HG02943 (cell line): ENCODE data around the gene GAPT.

Experiments
- ATAC-seq: cut with Tn5 transposase; IDR thresholded peaks from one replicate; pipeline ENCODE4 v1.9.1; 2021; ENCODE audit warnings: mild to moderate bottlenecking, low read depth, moderate library complexity; ENCODE audit not compliant: unreplicated experiment

GAPT gene

DNA sequence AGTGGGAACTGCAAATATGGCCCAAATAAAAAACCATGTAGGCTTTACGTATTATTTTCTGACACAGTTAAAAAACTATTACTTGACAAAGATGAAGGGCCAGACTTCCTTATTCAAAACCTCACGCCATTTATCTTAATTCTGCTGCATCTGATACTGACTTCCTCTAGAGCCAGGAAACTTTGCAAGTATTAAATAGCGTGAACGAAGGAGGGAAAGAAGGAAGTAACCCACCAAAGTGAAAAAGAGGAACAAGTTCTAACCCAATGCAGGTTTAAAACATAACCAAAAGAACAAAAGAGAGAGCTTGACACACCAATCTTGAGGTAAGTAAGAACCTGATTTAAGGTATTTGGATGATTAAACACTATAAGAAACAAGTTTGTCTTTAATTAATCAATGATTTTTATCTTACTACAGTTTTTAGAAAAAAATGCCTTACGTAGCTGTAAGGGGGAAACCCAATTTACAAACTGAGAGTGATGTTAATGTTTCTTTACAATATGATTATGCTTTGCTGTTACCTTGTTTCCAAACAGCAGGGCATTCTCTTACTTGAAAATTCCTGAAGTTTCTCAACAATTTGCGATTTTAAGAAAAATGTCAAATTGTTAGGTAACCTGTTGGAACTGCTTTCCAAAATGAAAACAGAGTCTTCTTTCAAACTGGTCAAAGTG is at the start of gene GAPT:
GAPT (plus strand) TSS at position 220 of the 677 bp plus-strand sequence. CDS start 3,102 bp downstream, outside the sequence.
- peak; percentile 78 for ATAC-seq

DNA sequence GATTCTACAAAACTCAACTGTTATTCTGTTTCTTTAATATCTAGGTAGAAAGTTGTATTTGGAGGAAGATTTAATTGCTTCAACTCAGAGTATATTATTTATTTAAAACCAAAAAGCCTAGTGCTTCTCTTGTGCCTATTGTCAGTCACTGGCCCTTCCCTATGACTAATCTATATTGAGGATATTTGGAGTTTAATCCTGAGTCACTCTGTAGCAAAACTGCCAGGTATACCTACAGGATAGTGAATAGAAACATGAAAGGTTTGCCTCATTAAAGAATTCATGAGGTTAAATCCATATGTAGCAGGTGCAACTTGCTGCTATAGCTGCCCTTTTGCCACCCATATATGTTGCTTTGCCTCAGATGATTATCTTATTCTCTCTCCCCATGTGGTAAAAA is 46.4 kb upstream of the GAPT start:
- no peak for ATAC-seq

GRCh38 chr5:58446024-58446423 is 45.2 kb upstream of the GAPT start:
- no peak for ATAC-seq

DNA sequence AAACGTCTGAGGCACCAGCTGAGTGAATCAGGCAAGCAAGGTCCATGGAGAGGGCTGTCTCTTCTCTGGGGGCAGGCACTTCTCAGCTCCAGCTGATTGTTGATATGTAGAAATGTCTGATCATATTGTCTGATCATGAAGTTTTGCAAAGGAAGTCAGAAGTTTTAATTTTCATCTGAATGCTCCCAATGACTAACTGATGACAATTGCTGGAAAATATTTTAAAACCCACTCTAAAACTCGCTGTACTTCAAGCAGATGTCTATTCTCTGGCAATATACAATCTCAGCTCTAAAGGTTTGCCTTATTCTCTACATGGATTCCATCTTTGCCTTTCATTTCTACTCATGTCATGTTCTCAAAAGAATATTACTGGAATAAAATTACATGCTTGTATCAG is 44.0 kb upstream of the GAPT start:
- no peak for ATAC-seq

DNA sequence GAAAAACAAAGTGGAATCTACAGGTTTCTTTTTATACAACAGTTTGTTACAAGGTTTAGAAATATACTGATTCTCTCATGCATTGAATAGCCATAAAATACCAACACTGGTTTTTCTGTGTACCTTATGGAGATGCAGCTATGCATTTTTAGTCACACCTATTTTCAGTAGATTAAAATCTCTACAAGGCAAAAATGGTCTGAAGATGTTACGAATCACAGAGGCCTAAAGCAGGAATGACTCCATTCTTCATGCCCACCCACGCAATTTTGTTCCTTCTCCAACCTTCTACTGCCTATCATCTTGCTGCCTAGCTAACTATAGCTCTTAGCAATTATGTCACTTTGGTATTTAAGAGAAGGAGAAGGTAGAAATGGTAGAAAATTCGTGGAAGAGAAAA is 41.2 kb upstream of the GAPT start:
- no peak for ATAC-seq

DNA sequence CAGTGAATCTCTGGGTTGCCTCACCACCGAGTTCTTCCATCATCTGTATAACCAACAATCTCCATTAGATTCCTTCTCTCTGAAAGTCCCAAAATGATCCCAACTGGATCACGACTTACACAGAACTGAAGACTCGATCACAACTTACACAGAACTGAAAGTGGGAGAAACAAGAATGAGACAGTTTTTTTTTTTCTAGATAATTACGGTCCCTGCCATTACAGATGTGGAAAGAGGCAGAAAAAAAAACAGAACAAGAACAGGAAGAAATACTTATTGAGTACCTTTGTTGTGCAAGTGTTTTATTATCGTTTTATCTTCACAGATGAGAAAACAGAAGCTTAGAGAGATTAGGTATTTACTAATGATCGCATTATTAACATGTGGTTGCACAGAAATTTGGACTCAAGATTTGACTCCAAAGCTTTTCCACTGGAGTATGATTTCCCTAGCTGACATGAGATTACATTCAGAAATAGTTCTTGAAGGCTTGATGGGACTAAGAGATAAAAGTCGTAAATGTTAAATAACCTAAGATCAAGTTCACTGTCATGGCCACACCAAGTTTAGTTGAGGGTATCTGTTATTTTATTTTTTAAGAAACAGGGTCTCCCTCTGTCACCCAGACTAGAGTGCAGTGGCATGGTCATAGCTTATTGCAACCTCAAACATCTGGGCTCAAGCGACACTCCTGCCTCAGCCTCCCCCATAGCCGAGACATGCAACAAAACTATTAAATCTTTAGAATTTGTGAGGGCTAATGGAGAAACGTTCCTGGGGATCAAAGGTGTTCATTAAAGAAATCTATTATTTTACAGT is 40.2 kb upstream of the GAPT start:
- ATAC-seq: no peak

- ATAC-seq: no peak
Measured at GRCh38 chr5:58451732-58452565, 39.3 kb upstream of the GAPT start.

- no peak for ATAC-seq
Measured at GRCh38 chr5:58452566-58453258, 38.5 kb upstream of the GAPT start.

GRCh38 chr5:58453306-58453705 is 37.9 kb upstream of the GAPT start:
- no peak for ATAC-seq

DNA sequence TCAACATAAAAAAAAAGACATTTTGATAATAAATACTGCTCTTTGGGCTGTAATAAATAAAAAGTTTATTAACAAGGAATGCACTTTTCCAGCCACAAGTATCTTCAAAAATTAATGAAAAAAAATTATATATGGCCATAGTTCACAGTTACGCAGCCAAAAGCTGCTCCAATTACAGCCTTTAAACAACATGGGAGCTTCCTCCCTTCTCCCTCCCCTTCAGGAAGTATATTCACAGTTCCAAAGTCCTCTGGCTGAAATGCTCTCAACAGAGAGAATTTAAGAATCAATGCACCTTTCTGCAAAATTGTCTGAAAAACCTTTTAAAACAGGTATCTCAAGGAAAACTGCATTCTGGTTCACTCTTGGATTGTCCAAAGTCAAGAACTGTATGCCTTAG is 37.2 kb upstream of the GAPT start:
- no peak for ATAC-seq

DNA sequence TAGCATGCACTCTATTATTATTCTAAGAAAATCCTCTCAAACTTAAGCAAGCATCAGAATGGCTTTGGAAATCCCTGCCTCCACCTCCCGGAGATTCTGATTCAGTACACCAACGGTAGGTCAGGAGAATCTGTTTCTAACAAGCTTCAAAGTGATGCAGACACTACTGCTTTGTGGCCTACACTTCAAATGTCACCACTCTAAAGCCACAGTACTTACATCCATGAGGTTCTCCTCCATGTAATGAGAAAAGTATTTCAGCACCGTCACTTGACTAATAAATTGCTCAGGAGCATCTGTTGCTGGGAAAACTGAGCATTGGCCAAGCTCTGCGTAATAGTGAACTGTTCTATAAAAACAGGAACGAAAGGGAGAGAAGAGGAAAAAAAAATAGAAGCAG is 36.2 kb upstream of the GAPT start:
- no peak for ATAC-seq

- no peak for ATAC-seq
Measured at GRCh38 chr5:58455480-58455879, 35.8 kb upstream of the GAPT start.

DNA sequence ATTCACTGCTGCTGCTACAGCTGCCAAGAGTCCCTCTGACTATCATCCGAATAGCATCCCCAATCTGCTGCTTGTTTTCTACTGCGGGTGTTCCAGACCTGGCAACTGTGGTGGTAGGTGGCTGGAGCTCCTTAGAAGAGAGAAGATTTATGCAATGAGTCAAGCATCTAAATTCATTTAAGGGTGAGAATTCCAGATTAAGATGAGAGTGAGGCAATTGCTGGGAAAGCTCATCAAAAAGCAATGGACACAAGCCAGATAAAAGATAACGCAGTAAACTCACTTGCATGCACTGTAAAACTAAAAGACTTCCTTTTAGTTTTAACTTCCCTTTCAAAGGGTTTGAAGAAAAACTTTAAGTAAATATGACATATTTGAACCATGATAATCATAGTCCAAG is 35.2 kb upstream of the GAPT start:
- no peak for ATAC-seq

GRCh38 chr5:58456486-58456885 is 34.7 kb upstream of the GAPT start:
- ATAC-seq: no peak

- ATAC-seq: no peak
Measured at GRCh38 chr5:58457050-58457449, 34.2 kb upstream of the GAPT start.

GRCh38 chr5:58458141-58458742 is 33.0 kb upstream of the GAPT start:
- no peak for ATAC-seq

DNA sequence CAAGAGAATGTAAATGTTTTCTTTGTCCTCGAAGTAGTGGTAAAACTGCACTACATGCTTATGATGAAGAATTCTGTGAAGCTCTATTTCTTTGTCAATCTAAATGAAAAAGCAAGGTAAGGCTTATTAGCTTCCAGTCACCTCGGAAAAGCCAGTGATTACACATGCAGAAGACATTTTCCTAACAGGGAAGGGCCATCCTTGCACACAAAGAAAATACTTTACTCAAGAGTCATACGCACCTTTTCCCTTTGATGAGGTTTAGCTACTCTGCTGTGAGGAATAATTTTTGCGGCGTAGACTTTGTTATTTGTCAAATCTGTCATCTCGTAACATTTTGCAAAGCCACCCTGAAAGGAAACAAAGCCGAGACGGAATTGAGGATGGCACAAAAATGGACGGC is 32.5 kb upstream of the GAPT start:
- ATAC-seq: no peak

GRCh38 chr5:58459146-58460001 is 31.9 kb upstream of the GAPT start:
- ATAC-seq: no peak

DNA sequence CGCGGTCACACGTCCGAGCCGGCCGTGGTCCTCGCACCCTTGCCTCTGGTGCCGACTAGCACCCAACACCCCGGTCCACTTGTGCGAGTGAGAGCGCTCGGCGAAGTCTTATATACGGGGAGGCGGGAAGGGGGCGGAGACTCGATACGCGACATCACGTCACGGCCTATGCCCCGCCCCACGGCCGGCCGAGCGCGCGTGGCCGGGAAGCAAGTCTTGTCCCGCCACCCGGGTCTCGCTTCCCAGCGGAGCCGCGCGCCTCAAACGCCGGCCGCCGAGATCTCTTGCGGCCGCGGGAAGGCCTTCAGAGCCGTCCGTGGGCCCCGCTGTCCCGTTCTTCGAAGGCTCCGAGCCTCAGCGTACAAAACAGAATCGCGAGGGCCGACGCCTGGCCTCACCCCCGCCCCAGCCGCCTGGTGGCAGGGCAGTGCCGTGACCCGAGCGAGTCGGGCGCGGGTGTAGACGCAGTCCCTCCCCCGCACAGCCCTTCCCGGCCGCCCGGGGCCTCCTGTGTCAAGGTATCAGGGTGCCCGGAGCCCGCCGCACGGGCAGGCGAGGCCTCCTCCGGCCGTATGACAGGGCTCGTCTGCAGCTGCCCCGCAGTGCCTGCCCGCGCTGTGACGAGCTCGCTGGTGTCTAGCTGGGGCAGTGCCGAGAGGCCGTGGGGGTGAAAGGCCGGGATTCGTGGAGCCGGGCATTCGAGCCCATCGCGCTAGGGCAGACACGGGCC is 31.1 kb upstream of the GAPT start, which contains the start of gene PLK2:
PLK2 (minus strand) TSS at position 85 of the 730 bp plus-strand sequence. CDS start 127 bp downstream, outside the sequence.
- ATAC-seq: peak; percentile 75
